H54 (cell line): Measurements from ENCODE around the gene GCLC.

ENCODE experiments used
- DNase-seq: peaks from one replicate; pipeline ENCODE4 v3.0.0; 2011; ENCODE audit warnings: low spot score, mixed read lengths; ENCODE audit not compliant: insufficient read length
- FAIRE-seq: peaks from 3 replicates; lab custom pipeline; 2011; peaks lifted over from hg19 to GRCh38; lab: Jason Lieb, UNC
- POLR2A ChIP-seq: IDR thresholded peaks from 2 replicates; pipeline ENCODE4 v1.6.1; 2011; ENCODE audit warnings: low read depth, mild to moderate bottlenecking, low read length

The GCLC gene

DNA sequence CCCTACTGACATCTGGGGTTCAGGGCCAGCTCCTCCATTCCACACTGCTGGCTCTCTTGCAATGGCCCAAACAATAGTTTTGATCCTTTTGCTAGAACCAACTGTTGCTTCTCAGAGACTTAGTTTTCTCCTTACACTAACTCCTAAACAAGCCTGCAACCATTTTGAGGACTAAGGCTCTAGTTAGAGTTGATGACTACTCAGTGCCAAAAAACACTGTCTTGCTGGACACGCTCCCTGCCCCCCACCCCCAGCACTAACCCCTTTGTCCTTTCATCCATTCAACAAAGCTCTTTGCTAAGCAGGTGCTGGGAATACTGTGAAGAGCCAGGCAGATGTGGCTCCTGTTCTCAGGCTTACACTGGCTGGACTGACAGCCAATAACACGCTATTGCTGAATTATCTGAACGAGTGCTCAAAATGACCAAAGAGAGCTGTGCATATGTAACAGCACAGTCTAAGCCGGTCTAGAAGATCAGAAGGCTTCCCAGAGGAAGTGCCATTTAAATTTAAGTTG, 17.6 kb downstream of the GCLC start:
- FAIRE-seq (no peak), DNase-seq (no peak)

GRCh38 chr6:53526000-53526399, 18.9 kb downstream of the GCLC start:
- peak; percentile 43 for FAIRE-seq
- DNase-seq, result no peak

More for the DNA sequence above, 17.6 kb downstream of the GCLC start:
- TF ChIP-seq POLR2A, result no peak

DNA sequence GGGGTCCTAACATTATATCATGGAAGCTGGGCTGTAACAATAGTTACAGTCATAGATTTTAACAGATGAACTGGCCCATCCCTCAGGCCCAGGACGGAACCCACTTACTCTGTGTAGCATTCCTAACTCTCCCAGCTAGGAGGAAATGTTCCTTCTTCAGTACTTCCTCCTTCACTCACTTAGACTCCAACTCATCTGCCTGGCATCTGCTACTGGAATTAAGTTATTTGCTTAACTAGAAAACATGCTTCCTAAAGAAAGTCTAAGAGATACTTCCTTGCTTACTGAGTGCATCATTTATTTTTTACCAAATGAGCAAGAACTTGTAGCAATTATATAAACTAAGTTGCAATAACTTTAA, 20.5 kb downstream of the GCLC start:
- peak; percentile 97 for FAIRE-seq
- no peak for DNase-seq

More at GRCh38 chr6:53526000-53526399, 18.9 kb downstream of the GCLC start:
- no peak for TF ChIP-seq POLR2A

DNA sequence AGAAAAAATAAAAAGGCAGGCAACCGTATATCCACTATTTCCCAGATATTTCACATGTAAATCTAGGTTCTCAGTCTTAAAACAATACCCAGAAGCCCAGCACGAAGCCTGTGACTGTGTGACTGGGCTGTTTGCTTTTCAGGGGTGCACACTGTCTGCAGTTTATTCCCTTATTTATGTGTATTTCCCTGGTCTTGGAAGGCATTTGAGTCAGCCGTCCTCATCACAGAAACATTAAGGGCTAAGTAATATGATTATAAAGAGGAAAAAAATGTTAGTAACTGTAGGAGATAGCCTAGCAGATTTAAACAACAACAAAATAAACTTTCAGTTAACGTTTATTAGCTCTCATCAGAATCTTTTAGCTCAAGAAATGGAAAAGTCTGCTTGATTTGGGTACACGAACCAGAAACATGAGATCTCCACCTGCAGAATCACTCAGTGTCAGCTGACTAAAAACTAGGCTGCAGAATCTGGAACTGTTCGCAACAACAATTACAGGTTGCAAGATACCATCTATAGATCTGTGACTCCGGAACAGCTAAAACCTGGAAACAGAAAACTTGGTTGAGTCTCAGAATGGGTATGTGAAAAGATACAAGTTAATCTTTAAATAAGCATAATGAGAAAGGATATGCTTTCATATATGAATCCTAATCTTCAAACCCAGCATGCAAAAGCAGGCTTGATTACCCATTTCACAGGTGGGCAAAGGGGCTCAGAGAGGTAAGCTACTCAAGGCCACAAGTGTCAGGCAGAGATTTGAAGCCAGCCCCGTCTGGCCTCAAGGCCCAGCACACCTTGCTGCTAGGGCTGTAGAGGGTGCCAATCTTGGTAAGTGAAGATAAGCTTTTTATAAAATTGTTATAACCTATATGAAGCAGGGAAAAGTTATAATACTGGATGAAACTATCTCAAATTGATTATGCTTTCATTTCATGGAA, 21.1 kb downstream of the GCLC start:
- DNase-seq, result no peak
- no peak for TF ChIP-seq POLR2A
- peak; percentile 6 for FAIRE-seq

More for the DNA sequence above, 20.5 kb downstream of the GCLC start:
- TF ChIP-seq POLR2A, result no peak

DNA sequence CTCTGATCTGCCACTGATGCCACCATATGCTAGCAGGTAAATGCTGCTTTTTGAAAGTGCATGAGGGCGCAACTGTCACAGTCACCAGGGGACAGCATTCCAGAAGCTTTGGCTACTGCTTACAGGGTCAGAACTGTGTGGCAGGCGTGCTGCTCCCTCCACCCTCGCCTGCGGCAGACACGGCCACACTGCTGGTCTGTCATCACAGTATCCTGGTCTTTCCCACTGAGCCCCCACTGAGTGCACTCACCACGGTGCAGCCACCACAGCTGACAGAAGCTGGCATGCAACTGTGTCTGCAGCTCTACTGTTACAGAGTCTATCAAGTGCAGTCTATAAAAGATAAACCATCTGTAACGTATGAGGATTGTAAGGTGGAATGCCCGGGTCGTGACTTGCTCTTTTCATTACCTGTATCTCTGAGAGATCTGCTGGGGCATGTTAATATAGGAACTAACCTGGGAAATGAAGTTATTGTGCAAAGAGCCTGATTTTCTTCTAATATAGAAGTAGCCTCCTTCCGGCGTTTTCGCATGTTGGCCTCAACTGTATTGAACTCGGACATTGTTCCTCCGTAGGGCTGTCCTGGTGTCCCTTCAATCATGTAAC, 24.5 kb downstream of the GCLC start:
- TF ChIP-seq POLR2A, result no peak
- no peak for DNase-seq
- FAIRE-seq, result no peak

GRCh38 chr6:53518862-53519261, 26.0 kb downstream of the GCLC start:
- no peak for DNase-seq
- TF ChIP-seq POLR2A, result no peak
- no peak for FAIRE-seq

GRCh38 chr6:53517021-53517420, 27.9 kb downstream of the GCLC start:
- TF ChIP-seq POLR2A, result no peak
- FAIRE-seq, result no peak
- DNase-seq, result no peak

GRCh38 chr6:53514677-53515076, 30.2 kb downstream of the GCLC start:
- no peak for TF ChIP-seq POLR2A
- DNase-seq (no peak), FAIRE-seq (no peak)

- TF ChIP-seq POLR2A, result no peak
- FAIRE-seq (no peak), DNase-seq (no peak)
Measured at GRCh38 chr6:53513519-53513966, 31.4 kb downstream of the GCLC start.

- FAIRE-seq (no peak), DNase-seq (no peak)
- TF ChIP-seq POLR2A, result no peak
Measured at GRCh38 chr6:53513056-53513455, 31.8 kb downstream of the GCLC start.

DNA sequence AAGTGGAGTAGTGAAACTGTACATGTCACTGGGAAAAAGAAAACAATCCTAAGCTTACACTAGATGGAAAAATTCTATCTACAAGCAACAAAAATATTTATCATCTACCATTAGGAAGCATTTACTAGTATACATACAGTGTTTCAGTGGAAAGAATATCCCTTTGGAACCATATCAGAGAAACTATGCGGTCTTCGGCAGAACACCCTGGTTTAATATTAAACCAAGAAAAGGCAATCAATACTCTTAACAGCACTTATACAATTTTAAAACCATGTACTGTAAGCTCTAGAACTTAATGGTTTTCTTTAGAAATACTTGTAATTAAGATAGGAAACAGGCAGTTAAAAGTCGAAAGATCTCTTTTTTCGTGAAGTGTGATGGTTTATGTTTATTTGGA, 32.3 kb downstream of the GCLC start:
- DNase-seq (no peak), FAIRE-seq (peak; percentile 11)
- TF ChIP-seq POLR2A, result no peak

DNA sequence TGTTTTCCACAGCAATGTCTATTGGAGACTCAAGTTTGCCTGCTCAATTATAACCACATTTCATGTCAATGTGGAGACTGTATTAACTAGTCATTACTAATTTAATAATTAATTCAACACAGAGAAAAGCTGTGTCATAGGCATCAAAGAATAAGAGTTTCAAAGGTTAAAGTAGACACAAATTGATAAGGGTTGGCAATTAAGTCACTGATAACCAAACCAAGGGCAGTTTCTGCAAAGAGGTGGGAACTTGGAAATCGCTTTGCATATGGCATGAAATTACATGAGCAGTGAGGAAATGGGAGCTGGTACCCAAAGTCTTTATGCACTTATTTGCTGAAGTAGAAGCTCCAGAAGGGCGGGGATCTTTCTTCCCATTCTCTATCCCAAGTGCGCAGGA, 34.2 kb downstream of the GCLC start:
- TF ChIP-seq POLR2A, result no peak
- FAIRE-seq, result no peak

GRCh38 chr6:53506872-53507271, 38.0 kb downstream of the GCLC start:
- FAIRE-seq, result no peak
- no peak for DNase-seq

More for the DNA sequence above, 34.2 kb downstream of the GCLC start:
- no peak for DNase-seq

GRCh38 chr6:53504512-53504911, 40.4 kb downstream of the GCLC start:
- TF ChIP-seq POLR2A, result no peak
- DNase-seq, result no peak
- FAIRE-seq, result no peak

More at GRCh38 chr6:53506872-53507271, 38.0 kb downstream of the GCLC start:
- no peak for TF ChIP-seq POLR2A

DNA sequence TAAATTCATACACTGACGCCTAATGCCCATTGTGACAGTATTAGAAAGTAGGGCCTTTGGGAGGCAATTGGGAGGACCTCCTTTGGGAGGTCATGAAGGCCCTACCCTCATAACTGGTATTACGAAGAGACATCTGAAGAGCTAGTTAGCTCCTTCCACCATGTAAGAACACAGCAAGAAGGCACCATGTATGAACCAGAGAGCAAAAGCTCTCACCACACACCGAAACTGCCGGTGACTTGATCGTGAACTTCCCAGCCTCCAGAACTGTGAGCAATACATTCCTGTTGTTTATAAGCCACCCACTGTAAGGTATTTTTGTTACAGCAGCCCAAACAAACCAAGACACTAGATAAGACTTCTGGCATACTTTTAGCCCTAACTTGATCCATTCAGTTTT, 41.8 kb downstream of the GCLC start:
- DNase-seq (no peak), FAIRE-seq (no peak)
- no peak for TF ChIP-seq POLR2A
